HEK293 (cell line): ENCODE data around the gene OR2V2.

Experiments
- CTCF ChIA-PET: fragments of 350-600 bp; formaldehyde crosslinking; extraction: SDS; loops from one replicate; lab custom pipeline; 2021; ENCODE audit warnings: antibody characterized with exemption; lab: Yijun Ruan, JAX
- POLR2A ChIA-PET: fragments of 300-600 bp; formaldehyde crosslinking; extraction: SDS; loops from one replicate; lab custom pipeline; 2020; ENCODE audit warnings: antibody characterized with exemption, inconsistent platforms; lab: Yijun Ruan, JAX
- H3K27ac ChIP-seq: fragments of 200-500 bp; sonication (Bioruptor generic); 2 replicates; pipeline ENCODE4 v1.5.1; 2014; ENCODE audit warnings: low read depth, low read length, control low read depth, inconsistent platforms; ENCODE audit errors: extremely low read depth
- H3K36me3 ChIP-seq, 2 experiments: fragments of 200-500 bp in 1 of 2; sonication (Bioruptor generic) in 1 of 2; 1 replicate in 1 of 2; 2 replicates in 1 of 2; pipeline ENCODE4 v1.5.1; 2014 to 2017; ENCODE audit warnings: inconsistent platforms in 2 of 2, low read length in 2 of 2; ENCODE audit not compliant: control insufficient read depth in 2 of 2, insufficient read depth in 1 of 2
- H3K4me1 ChIP-seq: fragments of 200-500 bp; sonication (Bioruptor generic); 2 replicates; pipeline ENCODE4 v1.5.1; 2014; ENCODE audit warnings: mild to moderate bottlenecking, low read length, inconsistent platforms; ENCODE audit not compliant: control insufficient read depth, insufficient read depth
- H3K4me3 ChIP-seq: 2 replicates; pipeline ENCODE4 v1.5.1; 2011; ENCODE audit warnings: low read depth, mild to moderate bottlenecking, control low read depth, low read length, moderate library complexity
- H3K9me3 ChIP-seq: fragments of 200-500 bp; sonication (Bioruptor generic); 2 replicates; pipeline ENCODE4 v1.5.1; 2014; ENCODE audit warnings: low read depth, low read length, inconsistent platforms; ENCODE audit not compliant: control insufficient read depth, insufficient read depth
- BCL11B ChIP-seq: fragments of 450-650 bp; formaldehyde crosslinking; IDR thresholded peaks from 2 replicates; pipeline ENCODE4 v1.5.1; 2016; ENCODE audit warnings: low read depth, missing biosample characterization, missing genetic modification characterization
- KLF9 ChIP-seq: fragments of 450-650 bp; formaldehyde crosslinking; IDR thresholded peaks from 2 replicates; pipeline ENCODE4 v1.5.1; 2016; ENCODE audit warnings: missing biosample characterization, missing genetic modification characterization, low read depth
- OSR2 ChIP-seq: fragments of 450-650 bp; formaldehyde crosslinking; IDR thresholded peaks from 2 replicates; pipeline ENCODE4 v1.5.1; 2016; ENCODE audit warnings: missing biosample characterization, missing genetic modification characterization
- PRDM1 ChIP-seq: fragments of 450-650 bp; formaldehyde crosslinking; IDR thresholded peaks from 2 replicates; pipeline ENCODE4; 2016; ENCODE audit warnings: missing biosample characterization, missing genetic modification characterization
- PRDM4 ChIP-seq: fragments of 450-650 bp; formaldehyde crosslinking; IDR thresholded peaks from 2 replicates; pipeline ENCODE4 v1.5.1; 2017; ENCODE audit warnings: missing biosample characterization, missing genetic modification characterization
- SCRT1 ChIP-seq: fragments of 450-650 bp; formaldehyde crosslinking; IDR thresholded peaks from 2 replicates; pipeline ENCODE4 v1.5.1; 2016; ENCODE audit warnings: missing biosample characterization, missing genetic modification characterization, borderline replicate concordance
- ZEB2 ChIP-seq: fragments of 450-650 bp; formaldehyde crosslinking; IDR thresholded peaks from 2 replicates; pipeline ENCODE4 v1.5.1; 2016; ENCODE audit warnings: missing biosample characterization, missing genetic modification characterization
- ZNF184 ChIP-seq: fragments of 450-650 bp; IDR thresholded peaks from 2 replicates; pipeline ENCODE4 v1.5.1; 2018; ENCODE audit warnings: missing biosample characterization, mild to moderate bottlenecking, missing genetic modification characterization
- ZNF23 ChIP-seq: fragments of 450-650 bp; formaldehyde crosslinking; IDR thresholded peaks from 2 replicates; pipeline ENCODE4 v1.5.1; 2016; ENCODE audit warnings: missing biosample characterization, missing genetic modification characterization, borderline replicate concordance
- ZNF302 ChIP-seq: fragments of 450-650 bp; formaldehyde crosslinking; IDR thresholded peaks from 2 replicates; pipeline ENCODE4 v1.5.1; 2016; ENCODE audit warnings: missing biosample characterization, missing genetic modification characterization, low read depth
- ZNF341 ChIP-seq: fragments of 450-650 bp; formaldehyde crosslinking; IDR thresholded peaks from 2 replicates; pipeline ENCODE4; 2016; ENCODE audit warnings: low read depth, missing biosample characterization, missing genetic modification characterization
- ZNF350 ChIP-seq: fragments of 450-650 bp; formaldehyde crosslinking; IDR thresholded peaks from 2 replicates; pipeline ENCODE4 v1.5.0; 2017; ENCODE audit warnings: missing biosample characterization, mild to moderate bottlenecking, missing genetic modification characterization
- ZNF391 ChIP-seq: fragments of 450-650 bp; formaldehyde crosslinking; IDR thresholded peaks from 2 replicates; pipeline ENCODE4 v1.5.1; 2016; ENCODE audit warnings: low read depth, missing biosample characterization, missing genetic modification characterization, borderline replicate concordance
- ZNF518A ChIP-seq: fragments of 450-650 bp; formaldehyde crosslinking; conservative IDR thresholded peaks from 2 replicates; pipeline ENCODE4 v1.5.1; 2016; ENCODE audit warnings: low read depth, missing biosample characterization, missing genetic modification characterization
- ZNF555 ChIP-seq: fragments of 450-650 bp; formaldehyde crosslinking; conservative IDR thresholded peaks from 2 replicates; pipeline ENCODE4 v1.5.1; 2017; ENCODE audit warnings: missing biosample characterization, mild to moderate bottlenecking, missing genetic modification characterization, inconsistent platforms
- ZNF585B ChIP-seq: fragments of 450-650 bp; formaldehyde crosslinking; IDR thresholded peaks from 2 replicates; pipeline ENCODE4 v1.5.1; 2016; ENCODE audit warnings: missing biosample characterization, missing genetic modification characterization
- ZNF660 ChIP-seq: fragments of 450-650 bp; IDR thresholded peaks from 2 replicates; pipeline ENCODE4 v1.5.1; 2018; ENCODE audit warnings: missing biosample characterization, mild to moderate bottlenecking, missing genetic modification characterization
- ZNF677 ChIP-seq: fragments of 450-650 bp; IDR thresholded peaks from 2 replicates; pipeline ENCODE4 v1.5.0; 2018; ENCODE audit warnings: missing biosample characterization, mild to moderate bottlenecking, missing genetic modification characterization, moderate library complexity
- ZNF692 ChIP-seq: fragments of 450-650 bp; formaldehyde crosslinking; IDR thresholded peaks from 2 replicates; pipeline ENCODE4 v1.5.1; 2016; ENCODE audit warnings: missing biosample characterization, missing genetic modification characterization
- ZSCAN30 ChIP-seq: fragments of 450-650 bp; IDR thresholded peaks from 2 replicates; pipeline ENCODE4 v1.5.1; 2018; ENCODE audit warnings: missing biosample characterization, mild to moderate bottlenecking, missing genetic modification characterization, moderate library complexity
- ZSCAN4 ChIP-seq: fragments of 450-650 bp; formaldehyde crosslinking; IDR thresholded peaks from 2 replicates; pipeline ENCODE4 v1.5.1; 2017; ENCODE audit warnings: missing biosample characterization, missing genetic modification characterization

OR2V2 gene

GRCh38 chr5:181205761-181206649 lies 58.6 kb downstream of the OR2V2 start:
- Histone ChIP-seq H3K27ac (no peak overlapping the region), H3K9me3 (no peaks in the 10 kb centered on the region), H3K4me1 (no peaks in the 10 kb centered on the region), H3K36me3 (no peaks in the 10 kb centered on the region), H3K4me3 (peak overlapping the region; percentile 30)
- TF ChIP-seq ZNF302 (no peak), ZNF391 (tag by site-specific recombination) (no peak), SCRT1 (0 out of 2 replicates have a peak, but pooled peaks have one; percentile 5), PRDM4 (tag by site-specific recombination) (0 out of 2 replicates have a peak, but pooled peaks have one; percentile 16), ZSCAN4 (peak; percentile 91; the same call in 1 of the 2 replicates), PRDM1 (tag by site-specific recombination) (no peak), ZNF341 (tag by site-specific recombination) (peak; percentile 34; the same call in 1 of the 2 replicates), ZNF677 (tag by site-specific recombination) (peak; percentile 93), ZNF555 (tag by site-specific recombination) (no peak), ZEB2 (tag by site-specific recombination) (no peak)
- CTCF ChIA-PET = interaction anchor here (0.6 to 3.6 kb wide), 6 partner anchors 15 to 37 kb away, joined by 3 to 12 read pairs (median 7); partner anchors contain the start of gene TRIM41
- POLR2A ChIA-PET = interaction anchor here (1.2 to 5.5 kb wide), 9 partner anchors 10 to 55 kb away, joined by 5 to 86 read pairs (median 9); partner anchors contain the start of genes RACK1, TRIM41 and TRIM52

- ChIA-PET CTCF (interaction anchor here (1.5 to 2.2 kb wide), 4 partner anchors 15 to 39 kb away, joined by 3 to 11 read pairs (median 7); partner anchors contain the start of gene TRIM41), POLR2A (interaction anchor here (0.7 to 5.5 kb wide), 13 partner anchors 9 to 346 kb away, joined by 3 to 86 read pairs (median 8); partner anchors contain the start of genes RACK1, TRIM41, TRIM52 and ZFP62)
- H3K27ac ChIP-seq = peak overlapping the region; percentile 35
- no peaks in the 10 kb centered on the region for H3K4me1 ChIP-seq
- peak overlapping the region; percentile 61 for H3K4me3 ChIP-seq
- no peaks in the 10 kb centered on the region for H3K36me3 ChIP-seq
- no peaks in the 10 kb centered on the region for H3K9me3 ChIP-seq
- TF ChIP-seq ZNF585B = no peak
- TF ChIP-seq ZNF692 (tag by site-specific recombination) = 0 out of 2 replicates have a peak, but pooled peaks have one; percentile 28
- TF ChIP-seq ZNF660 (tag by site-specific recombination) = peak; percentile 97; the same call in 1 of the 2 replicates
- peak; percentile 100 for TF ChIP-seq ZSCAN30 (tag by site-specific recombination)
- no peak for TF ChIP-seq ZNF23
- no peak; the same call in 1 of the 2 replicates for TF ChIP-seq ZNF184
- TF ChIP-seq ZNF341 (tag by site-specific recombination) = peak; percentile 74
- no peak for TF ChIP-seq ZNF518A (tag by site-specific recombination)
- peak; percentile 71 for TF ChIP-seq BCL11B
- TF ChIP-seq ZNF350 (tag by site-specific recombination) = no peak
- TF ChIP-seq KLF9 (tag by site-specific recombination) = peak; percentile 42
- no peak for TF ChIP-seq ZNF677 (tag by site-specific recombination)
- TF ChIP-seq OSR2 = peak; percentile 57; the same call in 1 of the 2 replicates
Observed at GRCh38 chr5:181207214-181207959, 60.0 kb downstream of the OR2V2 start.
